Suprapubic skin (tissue), 3 donors: Measurements from ENCODE around the gene PDLIM4.

ENCODE experiments used
- POLR2AphosphoS5 ChIP-seq, 3 donors: sonication (generic); formaldehyde crosslinking; IDR thresholded peaks; one replicate each; pipeline ENCODE4 v1.6.1; 2017; ENCODE audit warnings: antibody characterized with exemption in 3 of 3
- TF ChIP-seq, protein P1 (sequence below), 2 donors: fragments of 200-600 bp in 1 of 2; fragments of 450-650 bp in 1 of 2; sonication (generic) in 1 of 2; IDR thresholded peaks; one replicate each; pipeline ENCODE4 v1.5.1; 2016 to 2019; ENCODE audit warnings: antibody characterized with exemption in 2 of 2, mild to moderate bottlenecking in 1 of 2, moderate library complexity in 1 of 2

DNA sequence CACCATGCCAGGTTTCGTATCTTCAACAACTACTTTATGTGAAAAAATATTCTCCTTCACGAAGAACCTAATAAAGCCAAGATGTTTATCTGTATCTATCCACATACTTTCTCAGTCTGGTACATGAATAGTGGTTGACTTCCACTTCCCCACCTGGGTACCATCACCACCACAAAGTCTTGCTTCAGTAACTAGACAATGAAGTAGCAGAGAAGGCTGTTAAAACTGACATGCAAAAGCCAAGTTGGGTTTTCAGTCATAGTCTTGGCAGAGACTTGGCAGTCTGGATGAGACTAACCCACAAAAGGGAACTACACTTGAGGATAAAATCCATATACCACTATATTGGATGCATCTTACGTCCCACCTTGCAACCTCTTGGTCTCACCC, 34.9 kb upstream of the PDLIM4 start:
- TF ChIP-seq, protein P1, sequence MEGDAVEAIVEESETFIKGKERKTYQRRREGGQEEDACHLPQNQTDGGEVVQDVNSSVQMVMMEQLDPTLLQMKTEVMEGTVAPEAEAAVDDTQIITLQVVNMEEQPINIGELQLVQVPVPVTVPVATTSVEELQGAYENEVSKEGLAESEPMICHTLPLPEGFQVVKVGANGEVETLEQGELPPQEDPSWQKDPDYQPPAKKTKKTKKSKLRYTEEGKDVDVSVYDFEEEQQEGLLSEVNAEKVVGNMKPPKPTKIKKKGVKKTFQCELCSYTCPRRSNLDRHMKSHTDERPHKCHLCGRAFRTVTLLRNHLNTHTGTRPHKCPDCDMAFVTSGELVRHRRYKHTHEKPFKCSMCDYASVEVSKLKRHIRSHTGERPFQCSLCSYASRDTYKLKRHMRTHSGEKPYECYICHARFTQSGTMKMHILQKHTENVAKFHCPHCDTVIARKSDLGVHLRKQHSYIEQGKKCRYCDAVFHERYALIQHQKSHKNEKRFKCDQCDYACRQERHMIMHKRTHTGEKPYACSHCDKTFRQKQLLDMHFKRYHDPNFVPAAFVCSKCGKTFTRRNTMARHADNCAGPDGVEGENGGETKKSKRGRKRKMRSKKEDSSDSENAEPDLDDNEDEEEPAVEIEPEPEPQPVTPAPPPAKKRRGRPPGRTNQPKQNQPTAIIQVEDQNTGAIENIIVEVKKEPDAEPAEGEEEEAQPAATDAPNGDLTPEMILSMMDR (IDR thresholded peaks at IDR 0.05): no peak
- no peak for TF ChIP-seq POLR2AphosphoS5 (IDR thresholded peaks at IDR 0.05)
